Mesendoderm (in vitro differentiated cells): ENCODE data around the gene TCERG1L.
A peak's percentile ranks its signal among the peaks of the same experiment; 100 is the strongest.

Experiments used
- DNase-seq: peaks from one replicate; pipeline ENCODE4 v3.0.0; 2013
- H2AK5ac ChIP-seq: 2 replicates; pipeline ENCODE4 v1.6.1; 2013; ENCODE audit warnings: low read length, inconsistent platforms
- H2BK120ac ChIP-seq: 2 replicates; pipeline ENCODE4 v1.6.1; 2013; ENCODE audit warnings: low read depth, mild to moderate bottlenecking, low read length, moderate library complexity, mixed read lengths
- H2BK15ac ChIP-seq: replicated peaks from 2 replicates; pipeline ENCODE4 v1.6.1; 2013; ENCODE audit warnings: low read depth, mild to moderate bottlenecking, moderate library complexity
- H2BK5ac ChIP-seq: 2 replicates; pipeline ENCODE4 v1.6.1; 2013; ENCODE audit warnings: low read length, inconsistent platforms
- H3K18ac ChIP-seq: 2 replicates; pipeline ENCODE4 v1.6.1; 2013; ENCODE audit warnings: mild to moderate bottlenecking, low read length, mixed read lengths
- H3K23ac ChIP-seq: one replicate; pipeline ENCODE4 v1.6.1; 2013; ENCODE audit warnings: low read length
- H3K27ac ChIP-seq: 2 replicates; pipeline ENCODE4 v1.5.1; 2013; ENCODE audit warnings: low read depth, mild to moderate bottlenecking, inconsistent platforms, low read length, moderate library complexity
- H3K27me3 ChIP-seq: 2 replicates; pipeline ENCODE4 v1.6.1; 2013; ENCODE audit warnings: low read length, control low read depth, mild to moderate bottlenecking, inconsistent platforms; ENCODE audit not compliant: insufficient read depth, poor library complexity
- H3K36me3 ChIP-seq: 2 replicates; pipeline ENCODE4 v1.6.1; 2013; ENCODE audit warnings: low read length, inconsistent platforms; ENCODE audit not compliant: control insufficient read depth, insufficient read depth
- H3K4ac ChIP-seq: one replicate; pipeline ENCODE4 v1.6.1; 2013; ENCODE audit warnings: low read depth, mild to moderate bottlenecking, low read length, moderate library complexity
- H3K4me1 ChIP-seq: 2 replicates; pipeline ENCODE4 v1.6.1; 2013; ENCODE audit warnings: low read depth, low read length, inconsistent platforms; ENCODE audit not compliant: control insufficient read depth
- H3K4me2 ChIP-seq: 2 replicates; pipeline ENCODE4 v1.6.1; 2013; ENCODE audit warnings: low read length
- H3K4me3 ChIP-seq: 2 replicates; pipeline ENCODE4 v1.5.1; 2013; ENCODE audit warnings: mild to moderate bottlenecking, low read length
- H3K56ac ChIP-seq: one replicate; pipeline ENCODE4 v1.6.1; 2013; ENCODE audit warnings: low read length
- H3K79me1 ChIP-seq: 2 replicates; pipeline ENCODE4 v1.6.1; 2013; ENCODE audit warnings: low read length, inconsistent platforms
- H3K79me2 ChIP-seq: 2 replicates; pipeline ENCODE4 v1.6.1; 2013; ENCODE audit warnings: mild to moderate bottlenecking, low read length; ENCODE audit not compliant: control insufficient read depth, insufficient read depth
- H3K9ac ChIP-seq: 2 replicates; pipeline ENCODE4 v1.6.1; 2013; ENCODE audit warnings: low read length, inconsistent platforms
- H4K5ac ChIP-seq: one replicate; pipeline ENCODE4 v1.6.1; 2013; ENCODE audit warnings: low read length
- H4K8ac ChIP-seq: one replicate; pipeline ENCODE4 v1.6.1; 2013; ENCODE audit warnings: low read depth, mild to moderate bottlenecking, control low read depth, low read length, moderate library complexity
- WGBS: extraction: QIAGEN DNeasy Blood & Tissue Kit; methylation state at CpG from one replicate; pipeline ENCODE4 v1.1.7; 2013; ENCODE audit warnings: low lambda C conversion rate, missing lambda C conversion rate; ENCODE audit not compliant: insufficient coverage; ENCODE audit errors: extremely low coverage; 5-methylcytosine and 5-hydroxymethylcytosine counted together

The TCERG1L gene

DNA sequence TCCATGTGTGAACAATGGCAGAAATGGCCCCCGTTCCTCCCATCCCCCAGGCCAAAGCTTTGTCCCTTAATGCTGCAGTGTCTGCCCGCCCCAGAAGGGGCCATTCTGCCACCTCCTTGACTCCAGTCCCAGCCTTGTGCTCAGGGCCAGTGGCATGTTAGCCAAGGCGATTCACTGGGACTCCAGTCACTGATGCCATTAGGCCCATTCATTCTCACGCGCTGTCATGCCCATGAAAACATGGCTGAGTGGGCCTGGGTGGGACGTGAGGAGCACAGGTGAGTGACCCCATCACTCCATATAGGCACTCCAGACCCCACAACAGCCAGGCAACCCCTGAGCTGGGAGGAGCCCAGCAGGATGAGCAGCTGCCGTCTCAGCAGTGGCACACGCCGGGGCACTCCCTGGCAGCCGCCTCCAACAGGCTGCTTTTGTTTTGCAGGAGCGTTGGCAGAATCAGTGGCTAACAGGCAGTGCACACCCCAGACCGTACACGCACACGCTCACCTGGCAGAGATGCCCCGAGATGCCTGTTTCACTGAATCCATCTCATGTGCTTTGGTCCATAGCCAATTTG lies 79.5 kb downstream of the TCERG1L start:
- peak; percentile 25 for DNase-seq
- no peaks in the 10 kb centered on the region for H3K27me3 ChIP-seq
- H3K4me1 ChIP-seq = no peaks in the 10 kb centered on the region
- no peak overlapping the region for H2BK120ac ChIP-seq
- no peak overlapping the region for H3K4me2 ChIP-seq
- peak overlapping the region; percentile 39 for H3K56ac ChIP-seq
- H2AK5ac ChIP-seq = no peak overlapping the region
- H4K5ac ChIP-seq = no peak overlapping the region
- no peak overlapping the region for H4K8ac ChIP-seq
- no peak overlapping the region for H3K4ac ChIP-seq
- no peak overlapping the region for H3K4me3 ChIP-seq
- H2BK15ac ChIP-seq = no peak overlapping the region
- no peaks in the 10 kb centered on the region for H3K79me2 ChIP-seq
- H3K9ac ChIP-seq = no peak overlapping the region
- H3K27ac ChIP-seq = no peak overlapping the region
- no peak overlapping the region for H3K18ac ChIP-seq
- WGBS = no CpG with 5 or more reads among the region's 15 CpGs
- H3K23ac ChIP-seq = no peak overlapping the region
- H2BK5ac ChIP-seq = no peak overlapping the region
- no peaks in the 10 kb centered on the region for H3K79me1 ChIP-seq
- H3K36me3 ChIP-seq = no peaks in the 10 kb centered on the region

DNA sequence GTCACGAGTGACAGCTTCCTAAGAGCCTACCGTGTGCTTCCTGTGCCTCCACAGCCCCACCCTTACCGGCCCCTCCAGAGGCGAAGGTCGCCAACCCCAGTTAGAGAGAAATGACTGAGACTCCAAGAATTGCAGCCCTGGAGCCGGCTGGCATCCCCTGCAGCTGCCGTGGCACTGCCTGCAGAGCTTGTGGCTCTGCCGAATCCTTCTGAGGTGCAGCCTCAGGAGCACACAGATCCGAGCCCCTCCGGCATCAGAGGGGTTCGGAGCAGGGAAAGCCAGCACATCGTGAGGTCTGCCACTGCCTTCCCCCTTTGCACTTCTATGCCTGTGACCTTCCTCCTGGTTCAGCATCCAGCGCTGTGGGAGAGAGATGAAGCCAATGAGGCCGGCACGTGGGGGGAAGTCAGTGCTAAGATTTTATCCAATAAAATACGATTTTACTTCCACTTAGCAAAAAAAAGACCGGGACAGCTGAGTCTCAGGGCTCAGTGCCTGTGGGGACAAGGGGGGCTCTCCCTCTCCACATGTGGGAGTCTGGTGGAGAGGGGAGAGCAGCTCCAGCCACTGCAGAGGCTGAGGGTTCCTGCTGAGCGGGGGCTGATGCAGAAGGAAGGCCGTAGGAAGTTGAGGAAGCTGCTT lies 80.1 kb downstream of the TCERG1L start:
- DNase-seq = no peak

DNA sequence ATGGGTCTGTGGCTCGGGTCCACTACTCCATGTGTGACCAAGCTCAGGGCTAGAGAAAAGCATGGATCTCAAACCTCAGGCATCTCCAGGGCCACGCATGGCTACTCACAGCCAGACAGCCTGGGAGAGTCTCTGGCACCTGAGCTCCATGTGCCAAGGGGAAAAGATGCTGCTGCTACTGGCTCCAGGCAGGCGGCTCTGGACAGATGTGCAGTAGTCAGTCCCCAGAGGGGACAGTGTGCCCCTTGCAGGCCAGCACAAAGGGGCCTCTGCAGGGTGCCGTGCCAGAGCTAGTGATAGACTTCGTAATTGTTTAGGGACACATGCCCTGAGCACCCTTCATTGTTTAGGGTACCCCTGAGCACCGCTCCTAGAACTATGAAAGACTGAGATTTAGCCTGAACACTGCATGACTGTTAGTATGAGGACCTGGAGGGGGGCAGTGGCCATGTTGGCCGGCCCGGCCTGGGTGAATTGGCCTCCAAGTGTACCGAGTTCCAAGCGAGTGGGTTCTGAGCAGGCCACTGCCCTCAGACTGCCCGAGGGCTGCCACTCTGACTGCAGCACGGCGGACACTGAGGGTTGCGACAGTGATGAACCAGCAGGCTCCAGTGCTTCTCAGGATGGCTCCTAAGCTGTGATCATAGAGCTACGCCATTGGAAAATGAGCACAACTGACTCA lies 80.7 kb downstream of the TCERG1L start:
- no peak overlapping the region for H3K9ac ChIP-seq
- no peak overlapping the region for H3K4me3 ChIP-seq
- no peak overlapping the region for H2BK15ac ChIP-seq
- no peak overlapping the region for H4K5ac ChIP-seq
- no peak overlapping the region for H2AK5ac ChIP-seq
- no peak overlapping the region for H3K18ac ChIP-seq
- no peaks in the 10 kb centered on the region for H3K79me2 ChIP-seq
- no peak overlapping the region for H3K27ac ChIP-seq
- no peaks in the 10 kb centered on the region for H3K36me3 ChIP-seq
- peak overlapping the region; percentile 3 for H3K56ac ChIP-seq
- H4K8ac ChIP-seq = no peak overlapping the region
- H3K4ac ChIP-seq = no peak overlapping the region
- H3K27me3 ChIP-seq = no peaks in the 10 kb centered on the region
- no peak overlapping the region for H2BK5ac ChIP-seq
- H3K79me1 ChIP-seq = no peaks in the 10 kb centered on the region
- H2BK120ac ChIP-seq = no peak overlapping the region
- no peak overlapping the region for H3K4me2 ChIP-seq
- no peaks in the 10 kb centered on the region for H3K4me1 ChIP-seq
- no peak for DNase-seq
- H3K23ac ChIP-seq = no peak overlapping the region
- no CpG with 5 or more reads among the region's 15 CpGs for WGBS

More for the DNA sequence above, 80.1 kb downstream of the TCERG1L start:
- no peak overlapping the region for H2BK120ac ChIP-seq
- no peak overlapping the region for H3K4me2 ChIP-seq
- no CpG with 5 or more reads among the region's 19 CpGs for WGBS
- H3K36me3 ChIP-seq = no peaks in the 10 kb centered on the region
- H2BK15ac ChIP-seq = no peak overlapping the region
- peak overlapping the region; percentile 39 for H3K56ac ChIP-seq
- H3K4me1 ChIP-seq = no peaks in the 10 kb centered on the region
- H3K4ac ChIP-seq = no peak overlapping the region
- H3K27ac ChIP-seq = no peak overlapping the region
- H4K5ac ChIP-seq = no peak overlapping the region
- no peak overlapping the region for H3K18ac ChIP-seq
- no peak overlapping the region for H4K8ac ChIP-seq
- H3K9ac ChIP-seq = no peak overlapping the region
- H3K23ac ChIP-seq = no peak overlapping the region
- no peak overlapping the region for H3K4me3 ChIP-seq
- no peak overlapping the region for H2AK5ac ChIP-seq
- H2BK5ac ChIP-seq = no peak overlapping the region
- no peaks in the 10 kb centered on the region for H3K79me2 ChIP-seq
- H3K27me3 ChIP-seq = no peaks in the 10 kb centered on the region
- H3K79me1 ChIP-seq = no peaks in the 10 kb centered on the region

DNA sequence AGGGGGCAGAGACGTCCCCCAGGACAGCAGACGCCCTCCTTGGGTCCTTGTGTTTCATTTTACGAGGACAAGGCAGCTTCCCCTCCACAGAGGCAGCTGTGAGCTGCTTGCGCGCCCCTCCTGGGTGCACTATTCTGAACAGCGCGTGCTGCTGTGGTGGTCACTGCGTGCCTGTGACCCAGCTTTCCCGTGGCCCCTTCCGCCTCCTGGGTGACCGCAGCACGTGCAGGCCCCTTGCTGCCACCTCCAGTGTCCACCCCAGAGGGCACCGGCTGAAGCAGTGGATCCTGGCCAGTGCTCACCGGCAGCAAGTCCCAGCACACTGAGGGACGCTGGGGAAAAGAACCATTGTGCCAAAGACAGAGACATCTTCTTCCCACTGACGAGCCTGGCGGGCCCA lies 81.4 kb downstream of the TCERG1L start:
- H3K4ac ChIP-seq = no peak overlapping the region
- no peak overlapping the region for H2BK5ac ChIP-seq
- WGBS = no CpG with 5 or more reads among the region's 17 CpGs
- H2BK15ac ChIP-seq = no peak overlapping the region
- H4K5ac ChIP-seq = no peak overlapping the region
- H3K9ac ChIP-seq = no peak overlapping the region
- H3K4me3 ChIP-seq = no peak overlapping the region
- no peak overlapping the region for H4K8ac ChIP-seq
- DNase-seq = no peak
- no peaks in the 10 kb centered on the region for H3K27me3 ChIP-seq
- H3K79me2 ChIP-seq = no peaks in the 10 kb centered on the region
- no peak overlapping the region for H2BK120ac ChIP-seq
- no peaks in the 10 kb centered on the region for H3K79me1 ChIP-seq
- H3K23ac ChIP-seq = no peak overlapping the region
- H3K56ac ChIP-seq = no peak overlapping the region
- no peak overlapping the region for H3K18ac ChIP-seq
- no peak overlapping the region for H3K4me2 ChIP-seq
- H2AK5ac ChIP-seq = no peak overlapping the region
- H3K4me1 ChIP-seq = no peaks in the 10 kb centered on the region
- no peak overlapping the region for H3K27ac ChIP-seq
- no peaks in the 10 kb centered on the region for H3K36me3 ChIP-seq

DNA sequence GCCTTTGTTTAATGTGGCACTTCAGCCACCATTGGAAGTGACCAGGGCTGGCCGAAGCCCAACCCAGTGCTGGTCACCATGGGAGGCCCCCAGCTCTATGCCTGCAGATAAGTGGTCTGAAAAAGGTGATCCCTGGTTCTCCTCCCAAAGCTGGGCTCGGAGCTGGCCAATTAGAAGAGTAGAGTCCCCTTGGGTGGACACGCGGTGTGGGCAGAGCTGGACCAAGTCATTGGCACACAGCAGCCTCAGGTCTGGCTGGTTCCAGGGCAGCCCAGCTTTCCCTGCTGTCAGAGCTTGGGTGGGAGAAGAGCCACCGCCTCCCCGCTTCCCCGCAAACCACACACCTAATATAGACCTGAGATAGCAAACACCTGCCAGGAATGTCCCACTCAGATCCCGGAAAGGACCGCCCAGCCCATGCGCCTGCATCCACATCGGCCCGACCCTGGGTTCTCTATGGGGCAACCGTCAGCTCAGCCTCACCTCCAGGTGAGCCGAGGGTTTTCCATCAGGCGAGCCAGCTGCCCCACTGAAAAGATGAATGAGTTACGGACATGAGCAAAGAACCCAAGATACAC lies 84.3 kb downstream of the TCERG1L start:
- H3K4ac ChIP-seq = no peak overlapping the region
- H3K23ac ChIP-seq = no peak overlapping the region
- H3K9ac ChIP-seq = no peak overlapping the region
- no peak overlapping the region for H3K56ac ChIP-seq
- H3K36me3 ChIP-seq = no peaks in the 10 kb centered on the region
- no peak overlapping the region for H4K8ac ChIP-seq
- no CpG with 5 or more reads among the region's 16 CpGs for WGBS
- no peak overlapping the region for H3K27ac ChIP-seq
- H3K4me3 ChIP-seq = no peak overlapping the region
- H3K27me3 ChIP-seq = no peaks in the 10 kb centered on the region
- DNase-seq = no peak
- H3K4me1 ChIP-seq = no peaks in the 10 kb centered on the region
- H2BK120ac ChIP-seq = no peak overlapping the region
- H3K4me2 ChIP-seq = no peak overlapping the region
- no peak overlapping the region for H2BK15ac ChIP-seq
- H2AK5ac ChIP-seq = no peak overlapping the region
- H3K79me1 ChIP-seq = no peaks in the 10 kb centered on the region
- H2BK5ac ChIP-seq = no peak overlapping the region
- no peak overlapping the region for H3K18ac ChIP-seq
- no peak overlapping the region for H4K5ac ChIP-seq
- H3K79me2 ChIP-seq = no peaks in the 10 kb centered on the region
